A549 (cell line): Measurements from ENCODE around the gene SOX10. TPM values are rescaled to one million over a fixed set of nuclear protein-coding genes. Genes with fewer than 3 reads are reported as not detected.

ENCODE experiments used
- ATAC-seq, 2 experiments: fragments of 200-7000 bp in 1 of 2; fragments of >200 bp in 1 of 2; cut with Nextera tagmentation in 1 of 2; cut with Tn5 transposase in 1 of 2; 3 replicates each; pipeline versions ENCODE4 v1.8.0 to v1.9.1; 2018 to 2020; ENCODE audit warnings: mild to moderate bottlenecking in 1 of 2, moderate library complexity in 1 of 2
- CTCF ChIA-PET: fragments of 300-600 bp; sonication (Branson Sonifier 250); formaldehyde crosslinking; extraction: SDS; loops from one replicate; lab custom pipeline; 2021; ENCODE audit warnings: antibody characterized with exemption, inconsistent platforms; lab: Yijun Ruan, JAX
- POLR2A ChIA-PET: fragments of 350-600 bp; formaldehyde crosslinking; extraction: SDS; loops from one replicate; lab custom pipeline; 2021; ENCODE audit warnings: antibody characterized with exemption, inconsistent platforms; lab: Yijun Ruan, JAX
- DNase-seq, 2 experiments: peaks; one replicate each; pipeline versions ENCODE4 v3.0.0 to v3.0.0-alpha.2; 2011 to 2016; ENCODE audit warnings: low read depth in 1 of 2, low spot score in 1 of 2
- FAIRE-seq: peaks from 2 replicates; lab custom pipeline; 2011; peaks lifted over from hg19 to GRCh38; lab: Jason Lieb, UNC
- H3K27ac ChIP-seq, 2 experiments: fragments of >200 bp; sonication (Bioruptor Twin); formaldehyde crosslinking; 3 replicates each; pipeline ENCODE4 v1.5.1; 2016 to 2017
- H3K4me1 ChIP-seq: fragments of >200 bp; sonication (Bioruptor Twin); formaldehyde crosslinking; 3 replicates; pipeline ENCODE4 v1.6.1; 2016
- H3K4me2 ChIP-seq: fragments of >200 bp; sonication (Bioruptor Twin); formaldehyde crosslinking; 3 replicates; pipeline ENCODE4 v1.6.1; 2016
- H3K4me3 ChIP-seq: fragments of >200 bp; sonication (Bioruptor Twin); formaldehyde crosslinking; 3 replicates; pipeline ENCODE4 v1.5.1; 2016
- H3K9me3 ChIP-seq: fragments of >200 bp; sonication (Bioruptor Twin); formaldehyde crosslinking; 3 replicates; pipeline ENCODE4 v1.6.1; 2016
- BHLHE40 ChIP-seq: IDR thresholded peaks from 2 replicates; pipeline ENCODE4 v1.6.1; 2012; ENCODE audit warnings: low read depth, low read length, inconsistent platforms
- CEBPB ChIP-seq, 2 experiments: fragments of >200 bp in 1 of 2; sonication (Bioruptor Twin) in 1 of 2; formaldehyde crosslinking in 1 of 2; IDR thresholded peaks; 2 replicates each; pipeline ENCODE4 v1.6.1; 2012 to 2016
- CHD2 ChIP-seq: fragments of 150-350 bp; IDR thresholded peaks from 2 replicates; pipeline ENCODE4 v1.6.1; 2014; ENCODE audit warnings: low read length; ENCODE audit not compliant: partially characterized antibody
- CTCF ChIP-seq: fragments of >200 bp; sonication (Bioruptor Twin); formaldehyde crosslinking; IDR thresholded peaks from 3 replicates; pipeline ENCODE4 v1.5.1; 2016
- EP300 ChIP-seq, 2 experiments: fragments of >200 bp; sonication (Bioruptor Twin); formaldehyde crosslinking; IDR thresholded peaks; 2 replicates in 1 of 2; 3 replicates in 1 of 2; pipeline ENCODE4 v1.6.1; 2016 to 2017
- GATA3 ChIP-seq: IDR thresholded peaks from 2 replicates; pipeline ENCODE4 v1.6.1; 2012; ENCODE audit warnings: borderline replicate concordance
- HES2 ChIP-seq: fragments of >200 bp; sonication (Bioruptor Twin); formaldehyde crosslinking; IDR thresholded peaks from 2 replicates; pipeline ENCODE4 v1.6.1; 2016
- HEYL ChIP-seq: fragments of 250-450 bp; sonication (Bioruptor Pico); IDR thresholded peaks from 2 replicates; pipeline ENCODE4 v1.8.0; 2021; ENCODE audit warnings: mild to moderate bottlenecking, moderate library complexity
- HOXB13 ChIP-seq: fragments of 250-450 bp; sonication (Bioruptor Pico); IDR thresholded peaks from 2 replicates; pipeline ENCODE4 v1.5.0; 2020; ENCODE audit warnings: low read depth, mild to moderate bottlenecking, moderate library complexity
- KDM5A ChIP-seq: fragments of 200-600 bp; sonication (generic); IDR thresholded peaks from 2 replicates; pipeline ENCODE4 v1.6.1; 2016; ENCODE audit warnings: antibody characterized with exemption, mild to moderate bottlenecking
- MAFK ChIP-seq: fragments of 450-650 bp; IDR thresholded peaks from 2 replicates; pipeline ENCODE4 v1.6.1; 2014; ENCODE audit not compliant: partially characterized antibody
- MYC ChIP-seq: IDR thresholded peaks from 2 replicates; pipeline ENCODE4 v1.6.1; 2012; ENCODE audit warnings: mild to moderate bottlenecking, inconsistent platforms, low read length, improper control_type of control experiment, borderline replicate concordance
- NFE2L2 ChIP-seq: fragments of 150-350 bp; conservative IDR thresholded peaks from 2 replicates; pipeline ENCODE4 v1.6.1; 2014; ENCODE audit warnings: low read length
- NPAS2 ChIP-seq: fragments of 250-450 bp; sonication (Bioruptor Pico); IDR thresholded peaks from 2 replicates; pipeline ENCODE4 v1.8.0; 2022; ENCODE audit warnings: mild to moderate bottlenecking, moderate library complexity, borderline replicate concordance
- NR3C1 ChIP-seq: fragments of >200 bp; sonication (Bioruptor Twin); formaldehyde crosslinking; IDR thresholded peaks from 3 replicates; pipeline ENCODE4 v1.6.1; 2017
- POLR2A ChIP-seq: IDR thresholded peaks from 2 replicates; pipeline ENCODE4 v1.6.1; 2012; ENCODE audit warnings: mild to moderate bottlenecking, low read length
- REST ChIP-seq: fragments of 200-600 bp; sonication (generic); IDR thresholded peaks from 2 replicates; pipeline ENCODE4 v1.6.1; 2016; ENCODE audit warnings: antibody characterized with exemption, mild to moderate bottlenecking, moderate library complexity
- TFCP2L1 ChIP-seq: fragments of 250-450 bp; sonication (Bioruptor Pico); IDR thresholded peaks from 2 replicates; pipeline ENCODE4 v1.5.0; 2021; ENCODE audit warnings: mild to moderate bottlenecking
- ZSCAN20 ChIP-seq: fragments of 250-450 bp; sonication (Bioruptor Pico); IDR thresholded peaks from 2 replicates; pipeline ENCODE4 v1.8.0; 2022; ENCODE audit warnings: mild to moderate bottlenecking, moderate library complexity
- WGBS: methylation state at CpG from one replicate; pipeline ENCODE4 v1.1.6; 2017; ENCODE audit errors: missing lambda C conversion rate; 5-methylcytosine and 5-hydroxymethylcytosine counted together
- polyA plus RNA-seq, 4 experiments: library from polyadenylated mRNA; depleted of rRNA in 3 of 4; stranded (reverse); fragments of >200 nt; fragmentation: RNase III in 1 of 4; extraction: RNeasy Plus Mini Kit Qiagen cat#74134 plus additional on column Dnase treatment in 1 of 4; gene quantifications; 2 replicates in 3 of 4; 3 replicates in 1 of 4; pipeline ENCODE4 v1.2.3, GENCODE V29; 2011 to 2017
- TF ChIP-seq, protein P1 (sequence below): fragments of 250-450 bp; sonication (Bioruptor Pico); IDR thresholded peaks from 2 replicates; pipeline ENCODE4 v1.5.0; 2020; ENCODE audit warnings: low read depth, mild to moderate bottlenecking, moderate library complexity
- TF ChIP-seq, protein P2 (sequence below): fragments of 250-450 bp; sonication (Bioruptor Pico); IDR thresholded peaks from 2 replicates; pipeline ENCODE4 v1.5.0; 2021; ENCODE audit warnings: mild to moderate bottlenecking, moderate library complexity, borderline replicate concordance
- TF ChIP-seq, protein P3 (sequence below): fragments of 450-650 bp; IDR thresholded peaks from 2 replicates; pipeline ENCODE4 v1.6.1; 2014; ENCODE audit warnings: antibody characterized with exemption

The SOX10 gene
- polyA plus RNA-seq, 2 of the 4 experiments (the other 2 are of a cell fraction): not detected

DNA sequence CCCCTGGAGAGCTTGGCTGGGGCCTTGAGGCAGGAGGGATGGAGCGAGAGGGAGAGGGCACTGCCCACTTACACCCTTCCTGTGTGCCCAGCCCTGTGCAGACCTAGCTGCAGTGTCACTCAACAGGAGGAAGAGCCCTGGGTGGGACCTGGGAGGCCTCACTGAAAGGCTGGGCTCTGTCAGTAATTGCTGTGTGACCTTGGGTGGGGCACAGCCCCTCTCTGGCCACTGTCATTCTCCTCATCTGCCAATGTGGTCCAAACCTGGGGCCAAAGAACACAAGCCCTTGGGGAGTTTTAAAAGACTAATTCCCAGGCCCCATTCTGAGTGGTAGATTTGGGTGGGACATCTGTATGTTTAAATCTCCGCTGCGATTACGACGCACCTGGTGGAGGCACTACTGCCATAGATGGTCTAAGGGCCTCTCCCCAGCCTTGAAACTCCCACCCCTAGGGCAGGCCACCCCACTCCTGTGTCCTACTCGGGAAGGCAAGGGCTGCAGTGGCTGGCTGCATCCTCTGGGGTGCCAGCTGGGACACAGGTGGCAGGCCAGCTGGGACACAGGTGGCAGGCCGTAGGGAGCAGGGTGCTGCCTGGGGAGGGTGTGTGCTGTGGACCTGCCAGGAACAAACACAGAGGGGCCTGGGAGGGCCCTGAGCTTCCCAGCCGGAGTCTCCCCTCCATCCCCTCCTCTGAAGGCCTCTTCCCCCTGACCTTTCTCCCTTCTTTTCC is 12.3 kb upstream of the SOX10 start:
- POLR2A ChIA-PET: no interaction called here
- no peak overlapping the region for H3K27ac ChIP-seq
- 76% methylated on average over 6 of the region's 8 CpGs for WGBS
- H3K4me2 ChIP-seq: no peak overlapping the region
- FAIRE-seq: no peak
- no peak for DNase-seq
- ATAC-seq: peak; percentile 68 to 77; a peak in 5 of 6 replicates
- TF ChIP-seq HOXB13: no peak
- TF ChIP-seq NPAS2 (CRISPR knock-in tag): no peak
- no peak for TF ChIP-seq KDM5A
- TF ChIP-seq, protein P1, sequence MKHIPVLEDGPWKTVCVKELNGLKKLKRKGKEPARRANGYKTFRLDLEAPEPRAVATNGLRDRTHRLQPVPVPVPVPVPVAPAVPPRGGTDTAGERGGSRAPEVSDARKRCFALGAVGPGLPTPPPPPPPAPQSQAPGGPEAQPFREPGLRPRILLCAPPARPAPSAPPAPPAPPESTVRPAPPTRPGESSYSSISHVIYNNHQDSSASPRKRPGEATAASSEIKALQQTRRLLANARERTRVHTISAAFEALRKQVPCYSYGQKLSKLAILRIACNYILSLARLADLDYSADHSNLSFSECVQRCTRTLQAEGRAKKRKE (CRISPR knock-in tag): no peak
- TF ChIP-seq EP300 (IDR thresholded peaks at IDR 0.05): no peak
- TF ChIP-seq MYC: no peak
- no peak for TF ChIP-seq TFCP2L1
- no peak for TF ChIP-seq CTCF
- TF ChIP-seq CEBPB (IDR thresholded peaks at IDR 0.05): no peak
- no peak for TF ChIP-seq POLR2A
- TF ChIP-seq BHLHE40: no peak
- no peak for TF ChIP-seq HES2
- TF ChIP-seq ZSCAN20 (CRISPR knock-in tag): no peak
- CTCF ChIA-PET: interaction anchor here (1.8 kb wide), 1 partner anchor 45 kb away, joined by 4 read pairs; no protein-coding TSS in a partner anchor
- H3K4me1 ChIP-seq: peaks cover 13% of the 10 kb centered on the region
- H3K4me3 ChIP-seq: no peak overlapping the region
- H3K9me3 ChIP-seq: no peaks in the 10 kb centered on the region

- ATAC-seq (no peak), FAIRE-seq (no peak), DNase-seq (no peak)
- Histone ChIP-seq H3K9me3 (no peaks in the 10 kb centered on the region), H3K4me1 (peaks cover 13% of the 10 kb centered on the region), H3K4me2 (no peak overlapping the region), H3K4me3 (no peak overlapping the region), H3K27ac (no peak overlapping the region)
- ChIA-PET POLR2A (interaction anchor here (0.5 kb wide), 1 partner anchor 188 kb away, joined by 4 read pairs; the partner anchor contains the start of gene GCAT), CTCF (interaction anchor here (1.8 kb wide), 1 partner anchor 46 kb away, joined by 4 read pairs; no protein-coding TSS in a partner anchor)
- whole genome bisulfite sequencing: no CpG with 5 or more reads among the region's 4 CpGs
- TF ChIP-seq NFE2L2: no peak
- TF ChIP-seq, protein P2, sequence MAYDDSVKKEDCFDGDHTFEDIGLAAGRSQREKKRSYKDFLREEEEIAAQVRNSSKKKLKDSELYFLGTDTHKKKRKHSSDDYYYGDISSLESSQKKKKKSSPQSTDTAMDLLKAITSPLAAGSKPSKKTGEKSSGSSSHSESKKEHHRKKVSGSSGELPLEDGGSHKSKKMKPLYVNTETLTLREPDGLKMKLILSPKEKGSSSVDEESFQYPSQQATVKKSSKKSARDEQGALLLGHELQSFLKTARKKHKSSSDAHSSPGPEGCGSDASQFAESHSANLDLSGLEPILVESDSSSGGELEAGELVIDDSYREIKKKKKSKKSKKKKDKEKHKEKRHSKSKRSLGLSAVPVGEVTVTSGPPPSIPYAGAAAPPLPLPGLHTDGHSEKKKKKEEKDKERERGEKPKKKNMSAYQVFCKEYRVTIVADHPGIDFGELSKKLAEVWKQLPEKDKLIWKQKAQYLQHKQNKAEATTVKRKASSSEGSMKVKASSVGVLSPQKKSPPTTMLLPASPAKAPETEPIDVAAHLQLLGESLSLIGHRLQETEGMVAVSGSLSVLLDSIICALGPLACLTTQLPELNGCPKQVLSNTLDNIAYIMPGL (CRISPR knock-in tag): no peak
- TF ChIP-seq, protein P3, sequence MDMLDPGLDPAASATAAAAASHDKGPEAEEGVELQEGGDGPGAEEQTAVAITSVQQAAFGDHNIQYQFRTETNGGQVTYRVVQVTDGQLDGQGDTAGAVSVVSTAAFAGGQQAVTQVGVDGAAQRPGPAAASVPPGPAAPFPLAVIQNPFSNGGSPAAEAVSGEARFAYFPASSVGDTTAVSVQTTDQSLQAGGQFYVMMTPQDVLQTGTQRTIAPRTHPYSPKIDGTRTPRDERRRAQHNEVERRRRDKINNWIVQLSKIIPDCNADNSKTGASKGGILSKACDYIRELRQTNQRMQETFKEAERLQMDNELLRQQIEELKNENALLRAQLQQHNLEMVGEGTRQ: no peak
- no peak for TF ChIP-seq REST
- no peak for TF ChIP-seq CHD2
- TF ChIP-seq NR3C1: no peak
- no peak for TF ChIP-seq GATA3
- TF ChIP-seq HEYL (CRISPR knock-in tag): no peak
- no peak for TF ChIP-seq ZSCAN20 (CRISPR knock-in tag)
- TF ChIP-seq MAFK: no peak
Measured at GRCh38 chr22:37996079-37996478, 11.7 kb upstream of the SOX10 start.
